ACC112 (cell line): Measurements from ENCODE around the gene KAT2A.
A peak's percentile ranks its signal among the peaks of the same experiment; 100 is the strongest.

Source experiments
- H2AFZ ChIP-seq: fragments of 200-600 bp; sonication (generic); one replicate; pipeline ENCODE4 v1.6.0; 2017; ENCODE audit warnings: antibody characterized with exemption, low read length; ENCODE audit not compliant: unreplicated experiment
- H3K27ac ChIP-seq: fragments of 200-600 bp; sonication (generic); 2 replicates; pipeline ENCODE4 v1.5.1; 2014; ENCODE audit warnings: low read depth, mild to moderate bottlenecking, antibody characterized with exemption, low read length, moderate library complexity
- H3K27me3 ChIP-seq: fragments of 200-600 bp; sonication (generic); 2 replicates; pipeline ENCODE4 v1.6.1; 2014; ENCODE audit warnings: mild to moderate bottlenecking, antibody characterized with exemption, low read length, moderate library complexity, mixed read lengths; ENCODE audit not compliant: insufficient read depth
- H3K36me3 ChIP-seq: fragments of 200-600 bp; sonication (generic); 2 replicates; pipeline ENCODE4 v1.6.1; 2016; ENCODE audit warnings: mild to moderate bottlenecking, antibody characterized with exemption, low read length, moderate library complexity, mixed read lengths; ENCODE audit not compliant: insufficient read depth
- H3K4me1 ChIP-seq: fragments of 200-600 bp; sonication (generic); one replicate; pipeline ENCODE4 v1.6.1; 2016; ENCODE audit warnings: low read length, mixed read lengths; ENCODE audit not compliant: insufficient read depth, unreplicated experiment, control insufficient read depth
- H3K4me3 ChIP-seq: fragments of 200-600 bp; sonication (generic); 2 replicates; pipeline ENCODE4 v1.5.1; 2014; ENCODE audit warnings: mild to moderate bottlenecking, low read depth, low read length
- H3K79me2 ChIP-seq: fragments of 200-600 bp; sonication (generic); one replicate; pipeline ENCODE4 v1.6.0; 2016; ENCODE audit warnings: low read length; ENCODE audit not compliant: control insufficient read depth, unreplicated experiment, insufficient read depth

The KAT2A gene

DNA sequence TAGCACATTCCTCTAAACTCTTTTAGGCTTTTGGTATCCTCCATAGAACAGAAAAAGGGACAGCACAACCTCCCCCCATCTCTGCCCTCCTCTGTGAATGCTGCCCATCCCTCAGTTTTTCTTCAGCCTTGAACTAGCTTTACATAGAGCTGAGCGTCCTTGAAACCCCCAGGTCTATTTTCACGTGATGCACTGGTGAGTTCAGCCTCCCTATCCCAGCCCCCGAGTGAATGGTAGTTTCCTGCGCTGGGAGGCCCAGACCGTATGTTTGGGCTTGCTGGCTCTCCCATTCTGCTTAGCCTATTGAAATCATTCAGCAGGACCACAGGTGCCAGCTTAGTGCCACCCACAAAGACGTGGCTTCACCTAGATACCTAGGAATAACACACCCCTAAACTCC lies 45.4 kb downstream of the KAT2A start:
- no peak overlapping the region for H3K27ac ChIP-seq
- H3K27me3 ChIP-seq: peaks cover 23% of the 10 kb centered on the region
- H3K4me3 ChIP-seq: no peak overlapping the region
- H3K36me3 ChIP-seq: no peaks in the 10 kb centered on the region
- H3K4me1 ChIP-seq: peaks cover 5% of the 10 kb centered on the region
- H3K79me2 ChIP-seq: no peaks in the 10 kb centered on the region
- no peak overlapping the region for H2AFZ ChIP-seq

DNA sequence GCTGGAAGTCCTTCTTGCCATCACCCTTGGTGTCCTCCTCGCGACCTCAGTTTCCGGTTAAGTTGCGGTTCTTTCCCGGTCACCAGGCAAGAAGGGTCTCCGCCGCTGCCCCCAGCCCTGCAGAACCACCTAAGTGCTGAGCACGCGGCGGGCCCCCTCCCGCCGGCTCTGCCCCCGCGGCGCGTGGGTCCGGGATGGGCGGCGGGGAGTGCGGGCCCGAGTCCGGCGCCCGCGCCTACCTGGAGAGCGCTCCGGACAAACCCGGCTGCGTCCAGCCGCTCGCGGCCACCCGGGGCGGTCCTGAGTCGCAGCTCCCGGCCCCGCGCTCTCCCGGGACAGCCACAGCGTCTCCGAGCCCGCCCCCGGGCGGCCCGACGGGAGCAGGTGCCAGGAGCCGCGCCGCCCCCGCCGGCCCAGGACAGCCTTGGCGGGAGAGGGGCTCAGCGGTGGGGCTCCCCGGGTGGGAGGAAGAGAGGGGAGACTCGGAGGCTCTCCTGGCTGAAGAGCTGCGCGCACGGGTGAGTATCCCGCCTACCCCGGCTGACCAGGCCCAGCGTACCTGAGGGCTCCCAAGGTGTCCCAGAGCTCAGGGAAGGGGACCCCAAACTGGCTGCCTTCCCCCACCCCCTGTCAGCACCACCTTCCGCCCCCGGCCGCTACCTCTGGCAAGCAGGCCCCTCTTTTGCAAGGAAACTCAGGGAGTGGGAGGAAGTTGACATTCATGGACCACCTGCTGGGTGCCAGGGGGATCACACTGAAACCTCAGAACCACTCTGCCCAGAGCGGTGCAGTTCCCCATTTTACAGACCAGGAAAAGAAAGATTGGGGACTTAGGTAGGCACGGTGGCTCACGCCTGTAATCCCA lies 48.6 kb downstream of the KAT2A start:
- H3K36me3 ChIP-seq: no peaks in the 10 kb centered on the region
- H3K27me3 ChIP-seq: peaks cover 24% of the 10 kb centered on the region
- no peak overlapping the region for H3K27ac ChIP-seq
- no peaks in the 10 kb centered on the region for H3K79me2 ChIP-seq
- peak overlapping the region; percentile 14 for H2AFZ ChIP-seq
- H3K4me1 ChIP-seq: peaks cover 5% of the 10 kb centered on the region
- H3K4me3 ChIP-seq: peak overlapping the region; percentile 64; the same call in 1 of the 2 replicates

DNA sequence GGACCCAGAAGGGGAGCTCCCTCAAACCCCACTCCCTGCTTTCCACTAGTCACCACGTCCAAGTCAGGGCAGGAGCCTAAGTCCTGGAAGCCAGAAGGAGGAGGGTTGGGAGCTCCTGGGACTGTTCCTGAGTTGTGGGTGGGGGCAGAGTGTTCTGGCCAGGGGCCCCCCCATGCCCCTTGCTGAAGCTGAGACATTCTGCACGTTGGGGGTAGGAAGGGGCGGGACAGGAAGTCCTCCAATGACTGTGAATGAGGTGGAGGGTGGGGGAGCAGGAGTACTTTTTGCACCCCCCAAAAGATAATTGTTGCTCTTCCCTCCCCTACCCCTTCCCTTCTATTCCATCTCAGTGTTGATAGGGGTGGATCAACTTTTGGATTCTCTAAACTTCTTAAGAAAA lies 49.4 kb downstream of the KAT2A start:
- Histone ChIP-seq H3K4me1 (peaks cover 5% of the 10 kb centered on the region), H3K27me3 (peaks cover 24% of the 10 kb centered on the region), H2AFZ (no peak overlapping the region), H3K79me2 (no peaks in the 10 kb centered on the region), H3K36me3 (no peaks in the 10 kb centered on the region), H3K4me3 (no peak overlapping the region), H3K27ac (no peak overlapping the region)

DNA sequence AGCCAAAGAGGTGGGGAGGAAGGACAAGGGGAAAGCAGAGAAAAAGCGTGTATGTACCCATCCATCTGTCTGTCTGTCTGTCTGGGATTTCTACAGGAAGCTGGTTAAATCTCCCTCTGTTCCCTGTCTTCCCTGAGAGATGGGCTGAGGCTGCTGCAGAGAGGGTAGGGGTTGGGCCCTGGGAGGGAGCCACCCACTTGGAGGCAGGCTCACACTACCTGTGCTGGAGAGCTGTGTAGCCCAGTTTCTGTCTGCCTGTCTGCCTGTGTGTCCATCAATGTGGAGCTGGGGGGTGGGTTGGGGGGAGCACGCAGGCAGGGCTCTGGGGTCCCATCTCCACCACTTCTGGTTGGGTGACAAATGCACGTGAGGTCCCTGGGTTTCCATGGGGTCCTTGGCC lies 52.2 kb downstream of the KAT2A start:
- H3K36me3 ChIP-seq: no peaks in the 10 kb centered on the region
- no peak overlapping the region for H2AFZ ChIP-seq
- no peak overlapping the region for H3K4me3 ChIP-seq
- H3K79me2 ChIP-seq: no peaks in the 10 kb centered on the region
- H3K4me1 ChIP-seq: peaks cover 5% of the 10 kb centered on the region
- peaks cover 24% of the 10 kb centered on the region for H3K27me3 ChIP-seq
- no peak overlapping the region for H3K27ac ChIP-seq

DNA sequence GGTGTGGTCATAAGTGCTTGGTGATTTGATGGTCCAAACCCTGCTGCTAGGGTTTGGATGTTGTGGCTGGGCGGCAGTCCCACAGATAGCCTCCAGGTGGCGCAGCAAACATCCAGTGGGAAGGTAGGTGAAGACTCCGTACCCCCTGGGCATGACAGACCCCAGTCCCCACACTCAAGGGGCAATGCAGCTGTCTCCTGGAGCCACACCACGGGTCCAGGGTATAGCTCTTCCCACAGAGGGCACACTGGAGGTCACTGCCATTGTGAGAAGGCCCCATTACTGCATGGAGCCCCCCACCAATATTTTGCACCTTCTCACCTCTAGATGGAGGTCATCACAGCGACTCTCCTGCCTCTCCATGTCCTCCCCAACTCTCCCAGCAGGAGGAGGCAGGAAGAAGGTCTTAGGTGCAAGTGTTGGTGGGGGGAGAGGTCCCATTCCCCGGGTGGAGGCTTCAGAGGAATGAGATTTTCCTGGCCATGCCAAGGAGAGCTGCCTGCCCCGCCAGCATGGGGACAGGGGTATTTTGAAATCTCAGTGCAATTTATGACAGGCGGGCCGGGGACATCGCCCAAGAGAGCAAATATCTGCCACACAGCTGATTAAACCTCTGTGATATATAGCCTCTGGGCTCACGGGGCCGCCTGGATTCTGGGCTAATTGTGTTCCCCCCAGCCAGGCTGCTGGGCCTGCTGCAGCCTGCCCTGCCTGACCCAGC lies 53.6 kb downstream of the KAT2A start:
- H3K27ac ChIP-seq: no peak overlapping the region
- peaks cover 5% of the 10 kb centered on the region for H3K4me1 ChIP-seq
- no peak overlapping the region for H2AFZ ChIP-seq
- peaks cover 18% of the 10 kb centered on the region for H3K27me3 ChIP-seq
- H3K4me3 ChIP-seq: no peak overlapping the region
- no peaks in the 10 kb centered on the region for H3K36me3 ChIP-seq
- no peaks in the 10 kb centered on the region for H3K79me2 ChIP-seq

DNA sequence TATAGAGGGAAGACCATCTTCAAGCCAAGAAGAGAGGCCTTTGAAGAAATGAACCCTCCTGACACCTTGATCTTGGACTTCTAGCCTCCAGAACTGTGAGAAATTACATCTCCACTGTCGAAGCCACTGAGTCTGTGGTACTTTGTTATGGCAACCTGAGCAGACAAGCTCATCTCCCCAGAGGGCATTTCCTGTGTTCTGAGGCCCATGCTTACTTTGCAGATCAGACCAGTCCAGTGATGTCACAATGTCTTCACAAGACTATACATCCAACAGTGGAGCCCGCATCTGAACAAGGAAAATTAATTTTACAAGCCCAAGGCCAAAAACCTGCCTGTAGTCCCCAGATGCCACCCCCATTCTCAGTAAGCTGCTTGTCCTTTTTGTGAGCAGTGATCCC lies 56.0 kb downstream of the KAT2A start:
- H3K27ac ChIP-seq: no peak overlapping the region
- H3K36me3 ChIP-seq: no peaks in the 10 kb centered on the region
- no peaks in the 10 kb centered on the region for H3K4me1 ChIP-seq
- H3K27me3 ChIP-seq: no peaks in the 10 kb centered on the region
- no peak overlapping the region for H3K4me3 ChIP-seq
- H3K79me2 ChIP-seq: no peaks in the 10 kb centered on the region
- H2AFZ ChIP-seq: no peak overlapping the region
